Renal pelvis (tissue), 4 donors: Measurements from ENCODE around the gene LATS1. TPM values are rescaled to one million over a fixed set of nuclear protein-coding genes. Genes with fewer than 3 reads are reported as not detected.
"Not testable (repeated sequence)": the region's sequence is repeated elsewhere in the genome, so short reads cannot be mapped to it uniquely, and the experiment has no call there.

Source experiments
- DNase-seq: peaks from one replicate; pipeline ENCODE4 v3.0.0-alpha.2; 2013
- polyA plus RNA-seq, 3 donors: library from polyadenylated mRNA; unstranded; fragments of 120-200 nt; gene quantifications; one replicate each; pipeline ENCODE4 v1.2.1, GENCODE V29; 2013; ENCODE audit not compliant: insufficient read length in 3 of 3

Gene LATS1
- polyA plus RNA-seq, 3 donors: 25.2 to 31.7 (median 30.7) TPM

GRCh38 chr6:149745252-149745651 lies 27.4 kb upstream of the LATS1 start:
- not testable (repeated sequence) for DNase-seq

- DNase-seq: no peak
Measured at GRCh38 chr6:149734915-149735314, 17.0 kb upstream of the LATS1 start.

- DNase-seq: no peak
Measured at GRCh38 chr6:149733089-149733720, 15.3 kb upstream of the LATS1 start.

GRCh38 chr6:149729824-149730223 lies 11.9 kb upstream of the LATS1 start:
- DNase-seq: no peak

- no peak for DNase-seq
Measured at GRCh38 chr6:149728499-149729234, 10.8 kb upstream of the LATS1 start.

GRCh38 chr6:149727793-149728498 lies 10.0 kb upstream of the LATS1 start:
- no peak for DNase-seq

GRCh38 chr6:149725785-149726184 lies 7.9 kb upstream of the LATS1 start:
- DNase-seq: no peak

- DNase-seq: no peak
Measured at GRCh38 chr6:149723771-149724417, 6.0 kb upstream of the LATS1 start.

- DNase-seq: no peak
Measured at GRCh38 chr6:149723262-149723661, 5.4 kb upstream of the LATS1 start.

GRCh38 chr6:149719531-149719930 lies 1.6 kb upstream of the LATS1 start:
- DNase-seq: no peak

GRCh38 chr6:149717255-149717587 lies 680 bp downstream of the LATS1 start:
- DNase-seq: no peak

- no peak for DNase-seq
Measured at GRCh38 chr6:149716181-149716963, 1.5 kb downstream of the LATS1 start.

GRCh38 chr6:149714442-149714841 lies 3.5 kb downstream of the LATS1 start:
- no peak for DNase-seq

- no peak for DNase-seq
Measured at GRCh38 chr6:149711711-149712110, 6.2 kb downstream of the LATS1 start.

- no peak for DNase-seq
Measured at GRCh38 chr6:149701714-149702113, 16.2 kb downstream of the LATS1 start.

GRCh38 chr6:149699150-149699549 lies 18.8 kb downstream of the LATS1 start:
- DNase-seq: no peak

GRCh38 chr6:149698175-149698574 lies 19.7 kb downstream of the LATS1 start:
- no peak for DNase-seq

- no peak for DNase-seq
Measured at GRCh38 chr6:149696901-149697300, 21.0 kb downstream of the LATS1 start.

- no peak for DNase-seq
Measured at GRCh38 chr6:149694921-149695320, 23.0 kb downstream of the LATS1 start.

- DNase-seq: no peak
Measured at GRCh38 chr6:149691201-149691600, 26.7 kb downstream of the LATS1 start.

- no peak for DNase-seq
Measured at GRCh38 chr6:149686230-149686629, 31.7 kb downstream of the LATS1 start.
